Lower lobe of right lung (tissue), 2 donors: ENCODE data around the gene HCLS1. TPM values are rescaled to one million over a fixed set of nuclear protein-coding genes. Genes with fewer than 3 reads are reported as not detected.
"Not testable (repeated sequence)": the region's sequence is repeated elsewhere in the genome, so short reads cannot be mapped to it uniquely, and the experiment has no call there.

Experiments
- ATAC-seq, 2 donors: fragments of 200-7000 bp; cut with Tn5 transposase; one replicate each; pipeline ENCODE4 v1.9.1; 2020 to 2022; ENCODE audit warnings: mild to moderate bottlenecking in 2 of 2, moderate library complexity in 2 of 2
- DNase-seq: peaks from one replicate; pipeline ENCODE4 v3.0.0-alpha.2; 2020
- H3K27ac ChIP-seq: fragments of 200-600 bp; one replicate; pipeline ENCODE4 v1.8.0; 2022
- H3K27me3 ChIP-seq: fragments of 200-600 bp; one replicate; pipeline ENCODE4 v1.8.0; 2022; ENCODE audit warnings: low read depth
- H3K36me3 ChIP-seq: fragments of 200-600 bp; one replicate; pipeline ENCODE4 v1.8.0; 2022; ENCODE audit warnings: mild to moderate bottlenecking
- H3K4me1 ChIP-seq: fragments of 200-600 bp; one replicate; pipeline ENCODE4 v1.8.0; 2022
- H3K4me3 ChIP-seq: fragments of 200-600 bp; one replicate; pipeline ENCODE4 v1.8.0; 2022; ENCODE audit warnings: mild to moderate bottlenecking
- H3K9me3 ChIP-seq: fragments of 200-600 bp; one replicate; pipeline ENCODE4 v1.8.0; 2022
- CTCF ChIP-seq: fragments of 200-600 bp; IDR thresholded peaks from one replicate; pipeline ENCODE4 v1.8.0; 2022; ENCODE audit warnings: antibody characterized with exemption, mild to moderate bottlenecking
- intact Hi-C: fragments of 100-400 bp; cut with DNase I; formaldehyde crosslinking; loops from one replicate; pipeline ENCODE4 v1.11.0; 2022
- total RNA-seq: library from RNA; stranded (reverse); fragmentation: NEBNext Ultra II Directional; extraction: Animal tissue kit (Norgen Biotek cat#: 25700); gene quantifications from one replicate; pipeline ENCODE4 v1.2.1, GENCODE V29; 2021
- donor health status: DM: no; HTN: yes; CAD: no; lungs with severe emphysema.

HCLS1 gene
- total RNA-seq, 1 donor from 2014 or later: 93.6 TPM

DNA sequence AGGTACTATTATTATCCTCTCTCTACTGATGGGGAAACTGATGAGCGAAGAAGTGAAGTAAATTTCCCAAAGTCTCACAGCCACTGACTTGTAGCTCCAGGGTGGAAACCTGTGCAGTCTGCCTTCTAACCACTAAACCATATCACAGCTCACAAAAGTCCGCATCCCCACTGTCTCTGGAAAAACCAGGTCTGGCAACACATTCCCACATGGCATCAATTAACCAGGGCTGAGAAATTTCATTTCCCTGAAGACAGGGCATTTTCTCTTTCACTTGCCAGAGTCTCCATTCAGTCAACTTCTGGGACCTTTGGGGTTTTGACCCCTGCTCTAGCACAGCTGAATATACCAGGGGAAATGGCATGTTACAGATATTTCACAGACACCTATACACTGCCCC lies 41.0 kb downstream of the HCLS1 start:
- Histone ChIP-seq H3K4me3 (no peak overlapping the region), H3K9me3 (no peaks in the 10 kb centered on the region), H3K4me1 (no peaks in the 10 kb centered on the region), H3K27me3 (no peaks in the 10 kb centered on the region), H3K27ac (no peak overlapping the region), H3K36me3 (no peaks in the 10 kb centered on the region)
- no peak for TF ChIP-seq CTCF
- DNase-seq (no peak), ATAC-seq (no peak)
- intact Hi-C loops: no loop called here

DNA sequence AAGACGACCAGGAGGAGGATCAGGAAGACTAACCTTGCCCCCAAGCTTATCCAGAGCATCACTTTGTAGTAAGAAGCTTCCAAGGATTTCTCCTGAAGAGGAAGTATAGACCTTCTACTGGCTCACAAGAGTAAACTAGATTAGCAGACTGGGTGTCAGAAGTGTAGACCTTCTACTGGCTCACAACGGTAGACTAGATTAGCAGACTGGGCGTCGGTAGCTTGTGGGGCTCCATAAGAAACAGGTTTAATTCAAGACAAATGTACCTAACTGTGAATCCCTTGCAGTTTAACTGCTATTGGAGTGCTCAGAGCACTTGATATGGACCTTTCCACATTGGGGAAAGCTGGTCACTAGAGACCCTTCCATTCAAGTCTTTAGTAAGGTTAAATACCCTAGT lies 54.6 kb downstream of the HCLS1 start:
- no peaks in the 10 kb centered on the region for H3K9me3 ChIP-seq

DNA sequence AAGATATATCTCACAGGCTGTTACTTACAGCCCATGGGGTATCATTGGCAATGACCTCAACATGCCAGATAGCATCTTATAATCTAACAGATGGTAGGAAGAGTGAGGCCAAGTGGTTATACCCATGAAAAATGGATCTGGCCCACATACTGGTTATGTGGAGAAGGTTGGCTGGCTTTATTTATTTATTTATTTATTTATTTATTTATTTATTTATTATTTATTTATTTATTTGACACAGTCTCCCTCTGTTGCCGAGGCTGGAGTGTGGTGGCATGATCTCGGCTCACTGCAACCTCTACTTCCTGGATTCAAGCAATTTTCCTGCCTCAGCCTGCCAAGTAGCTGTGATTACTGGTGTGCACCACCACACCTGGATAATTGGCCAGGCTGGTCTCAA lies 55.9 kb downstream of the HCLS1 start:
- Histone ChIP-seq H3K4me1 (no peaks in the 10 kb centered on the region), H3K36me3 (no peaks in the 10 kb centered on the region), H3K27ac (no peak overlapping the region), H3K4me3 (no peak overlapping the region), H3K9me3 (no peaks in the 10 kb centered on the region), H3K27me3 (no peaks in the 10 kb centered on the region)
- ATAC-seq: no peak
- no peak for TF ChIP-seq CTCF
- DNase-seq: no peak
- intact Hi-C loops: no loop called here

More for the DNA sequence above, 54.6 kb downstream of the HCLS1 start:
- Histone ChIP-seq H3K4me3 (no peak overlapping the region), H3K4me1 (no peaks in the 10 kb centered on the region), H3K36me3 (no peaks in the 10 kb centered on the region), H3K27ac (no peak overlapping the region), H3K27me3 (no peaks in the 10 kb centered on the region)
- TF ChIP-seq CTCF: no peak
- ATAC-seq (no peak), DNase-seq (no peak)
- intact Hi-C loops: no loop called here

GRCh38 chr3:121601212-121601812 lies 59.4 kb downstream of the HCLS1 start:
- Histone ChIP-seq H3K9me3 (no peaks in the 10 kb centered on the region), H3K4me3 (no peak overlapping the region), H3K36me3 (no peaks in the 10 kb centered on the region), H3K27me3 (no peaks in the 10 kb centered on the region), H3K27ac (no peak overlapping the region), H3K4me1 (no peaks in the 10 kb centered on the region)
- no peak for TF ChIP-seq CTCF
- intact Hi-C loops: no loop called here
- DNase-seq (no peak), ATAC-seq (no peak)

GRCh38 chr3:121599900-121600299 lies 60.8 kb downstream of the HCLS1 start:
- intact Hi-C loops, H3K27ac ChIP-seq, ATAC-seq, H3K4me3 ChIP-seq, H3K27me3 ChIP-seq, H3K36me3 ChIP-seq, H3K9me3 ChIP-seq, H3K4me1 ChIP-seq, DNase-seq: not testable (repeated sequence)

- Histone ChIP-seq H3K4me3 (no peak overlapping the region), H3K27ac (no peak overlapping the region), H3K36me3 (no peaks in the 10 kb centered on the region), H3K9me3 (no peaks in the 10 kb centered on the region), H3K4me1 (no peaks in the 10 kb centered on the region), H3K27me3 (no peaks in the 10 kb centered on the region)
- no peak for TF ChIP-seq CTCF
- ATAC-seq: no peak
- no peak for DNase-seq
- intact Hi-C loops: no loop called here
Measured at GRCh38 chr3:121598564-121598963, 62.1 kb downstream of the HCLS1 start.
